Measurements from ENCODE around the gene ECT2L. TPM values are rescaled to one million over a fixed set of nuclear protein-coding genes. Genes with fewer than 3 reads are reported as not detected.

The ECT2L gene
- total and polyA plus RNA-seq, 4 donors, result 2.1 to 15.3 (median 8.7) TPM

- Histone ChIP-seq H3K36me3 (ENCODE audit: control insufficient read depth in 4 of 4, insufficient read depth in 4 of 4, low read length in 4 of 4) (no peaks in the 10 kb centered on the region), H3K27ac (ENCODE audit: low read depth in 1 of 2, low read length in 1 of 2) (no peak overlapping the region), H3K4me1 (ENCODE audit: control insufficient read depth in 5 of 5, insufficient read depth in 5 of 5, low read length in 5 of 5) (peaks cover 0 to 10% (median 0%) of the 10 kb centered on the region in 5 donors), H3K9me3 (ENCODE audit: control insufficient read depth in 4 of 4, insufficient read depth in 3 of 4, low read length in 3 of 4) (no peaks in the 10 kb centered on the region), H3K4me3 (no peak overlapping the region), H3K9ac (ENCODE audit: insufficient read depth in 1 of 2, low read length in 2 of 2) (no peak overlapping the region), H3K27me3 (ENCODE audit: control insufficient read depth in 3 of 3, insufficient read depth in 3 of 3, low read length in 2 of 3) (no peaks in the 10 kb centered on the region)
- DNase-seq, result peak in 2 of 3 donors; percentile 54 to 61
- 88 to 91% methylated on average over 6 of the region's 6 CpGs for whole genome bisulfite sequencing, 2 donors
- no peak for TF ChIP-seq CTCF (IDR thresholded peaks at IDR 0.05; ENCODE audit: control extremely low read depth, extremely low read depth)
- no peak for ATAC-seq (ENCODE audit: insufficient read depth, low FRiP score)
These were observed 69.7 kb downstream of the ECT2L start for GRCh38 chr6:138865480-138866109.

GRCh38 chr6:138868181-138868580, 72.3 kb downstream of the ECT2L start:
- Histone ChIP-seq H3K36me3 (ENCODE audit: control insufficient read depth in 4 of 4, insufficient read depth in 4 of 4, low read length in 4 of 4) (no peaks in the 10 kb centered on the region), H3K9me3 (ENCODE audit: control insufficient read depth in 4 of 4, insufficient read depth in 3 of 4, low read length in 3 of 4) (no peaks in the 10 kb centered on the region), H3K27ac (ENCODE audit: low read depth in 1 of 2, low read length in 1 of 2) (peak overlapping the region in 1 of 2 donors; percentile 65), H3K27me3 (ENCODE audit: control insufficient read depth in 3 of 3, insufficient read depth in 3 of 3, low read length in 2 of 3) (no peaks in the 10 kb centered on the region), H3K4me3 (no peak overlapping the region), H3K4me1 (ENCODE audit: control insufficient read depth in 5 of 5, insufficient read depth in 5 of 5, low read length in 5 of 5) (peaks cover 0 to 9% (median 0%) of the 10 kb centered on the region in 5 donors), H3K9ac (ENCODE audit: insufficient read depth in 1 of 2, low read length in 2 of 2) (no peak overlapping the region)
- no peak for TF ChIP-seq CTCF (IDR thresholded peaks at IDR 0.05; ENCODE audit: control extremely low read depth, extremely low read depth)
- peak in 1 of 3 donors; percentile 23 for DNase-seq
- ATAC-seq (ENCODE audit: insufficient read depth, low FRiP score), result no peak

GRCh38 chr6:138869398-138869797, 73.5 kb downstream of the ECT2L start:
- ATAC-seq (ENCODE audit: insufficient read depth, low FRiP score) (no peak), DNase-seq (peak in 2 of 3 donors; percentile 5 to 21)
- WGBS, 2 donors, result 90 to 96% methylated on average over 4 of the region's 4 CpGs
- Histone ChIP-seq H3K4me3 (no peak overlapping the region), H3K27ac (ENCODE audit: low read depth in 1 of 2, low read length in 1 of 2) (peak overlapping the region in 1 of 2 donors; percentile 76), H3K36me3 (ENCODE audit: control insufficient read depth in 4 of 4, insufficient read depth in 4 of 4, low read length in 4 of 4) (no peaks in the 10 kb centered on the region), H3K9ac (ENCODE audit: insufficient read depth in 1 of 2, low read length in 2 of 2) (no peak overlapping the region), H3K4me1 (ENCODE audit: control insufficient read depth in 5 of 5, insufficient read depth in 5 of 5, low read length in 5 of 5) (peaks cover 0 to 7% (median 0%) of the 10 kb centered on the region in 5 donors), H3K27me3 (ENCODE audit: control insufficient read depth in 3 of 3, insufficient read depth in 3 of 3, low read length in 2 of 3) (no peaks in the 10 kb centered on the region), H3K9me3 (ENCODE audit: control insufficient read depth in 4 of 4, insufficient read depth in 3 of 4, low read length in 3 of 4) (no peaks in the 10 kb centered on the region)
- TF ChIP-seq CTCF (IDR thresholded peaks at IDR 0.05; ENCODE audit: control extremely low read depth, extremely low read depth), result no peak

- H3K4me3 ChIP-seq, result no peak overlapping the region
- TF ChIP-seq CTCF (IDR thresholded peaks at IDR 0.05; ENCODE audit: control extremely low read depth, extremely low read depth), result no peak
- DNase-seq (no peak), ATAC-seq (ENCODE audit: insufficient read depth, low FRiP score) (no peak)
- peak overlapping the region in 1 of 2 donors; percentile 49 for H3K27ac ChIP-seq (ENCODE audit: low read depth in 1 of 2, low read length in 1 of 2)
- no peaks in the 10 kb centered on the region for H3K27me3 ChIP-seq (ENCODE audit: control insufficient read depth in 3 of 3, insufficient read depth in 3 of 3, low read length in 2 of 3)
- no peak overlapping the region for H3K9ac ChIP-seq (ENCODE audit: insufficient read depth in 1 of 2, low read length in 2 of 2)
- WGBS, 2 donors, result 90% methylated on average over 8 of the region's 8 CpGs
- H3K9me3 ChIP-seq (ENCODE audit: control insufficient read depth in 4 of 4, insufficient read depth in 3 of 4, low read length in 3 of 4), result no peaks in the 10 kb centered on the region
- no peaks in the 10 kb centered on the region for H3K36me3 ChIP-seq (ENCODE audit: control insufficient read depth in 4 of 4, insufficient read depth in 4 of 4, low read length in 4 of 4)
- H3K4me1 ChIP-seq (ENCODE audit: control insufficient read depth in 5 of 5, insufficient read depth in 5 of 5, low read length in 5 of 5), result peaks cover 0 to 7% (median 0%) of the 10 kb centered on the region in 5 donors
These were observed 77.3 kb downstream of the ECT2L start for GRCh38 chr6:138873191-138873590.
